Measurements from ENCODE around the gene RMI1.
"Not testable (repeated sequence)": the region's sequence is repeated elsewhere in the genome, so short reads cannot be mapped to it uniquely, and the experiment has no call there.

RMI1 gene

DNA sequence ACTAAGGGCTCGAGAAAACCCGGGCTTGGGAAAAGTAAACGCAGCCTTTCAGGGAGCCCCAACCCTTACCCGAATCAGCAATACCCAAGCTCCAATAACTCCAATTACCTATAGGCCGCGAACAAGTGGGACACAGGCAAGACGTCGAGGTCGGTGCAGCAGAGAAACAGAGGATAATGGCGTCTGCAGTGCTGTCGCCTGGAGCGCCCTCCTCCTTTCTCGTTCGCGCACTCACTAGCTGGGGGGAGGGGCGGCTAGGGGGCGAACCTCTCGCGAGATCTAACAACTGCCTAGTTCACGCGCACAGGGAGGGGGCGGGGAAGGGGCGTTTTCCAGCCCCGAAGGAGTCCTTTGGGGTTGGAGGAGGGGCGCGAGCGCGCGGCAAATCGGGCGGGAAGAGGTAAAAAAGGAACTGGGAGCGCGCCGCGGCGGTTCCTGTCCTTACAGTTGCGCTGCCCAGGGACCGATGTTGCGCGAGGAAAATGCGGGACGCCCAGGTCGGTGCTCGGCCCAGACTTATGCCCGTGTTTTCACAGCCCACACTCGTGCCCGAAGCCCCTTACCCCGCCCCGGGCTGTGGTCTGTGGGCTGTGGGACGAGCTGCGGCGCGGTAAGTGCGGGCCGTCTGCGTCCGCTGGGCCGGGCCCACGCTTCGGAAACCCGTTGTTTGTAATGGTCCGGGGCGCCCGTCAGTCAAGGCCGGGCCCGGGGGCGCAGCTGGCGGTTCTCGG, at the start of gene RMI1:
Gene RMI1, plus strand, starts transcription at position 411 of the 731 bp plus-strand sequence. CDS start 20,182 bp downstream, outside the sequence.
- peak; percentile 99 for DNase-seq

DNA sequence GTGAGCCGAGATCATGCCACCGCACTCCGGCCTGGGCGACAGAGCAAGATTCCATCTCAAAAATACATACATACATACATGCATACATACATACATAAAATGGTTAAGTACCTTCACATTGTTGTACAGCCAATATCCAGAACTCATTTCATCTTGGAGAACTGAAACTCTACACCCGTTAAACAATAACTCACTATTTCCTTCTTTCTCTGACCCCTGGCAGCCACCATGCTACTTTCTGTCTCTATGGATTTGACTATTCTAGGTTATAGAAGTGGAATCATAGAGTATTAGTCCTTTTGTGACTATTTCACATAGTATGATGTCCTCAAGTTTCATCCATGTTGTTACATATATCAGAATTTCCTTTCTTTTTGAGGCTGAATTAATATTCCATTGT, 49.7 kb upstream of the RMI1 start:
- peak; percentile 18 for DNase-seq

DNA sequence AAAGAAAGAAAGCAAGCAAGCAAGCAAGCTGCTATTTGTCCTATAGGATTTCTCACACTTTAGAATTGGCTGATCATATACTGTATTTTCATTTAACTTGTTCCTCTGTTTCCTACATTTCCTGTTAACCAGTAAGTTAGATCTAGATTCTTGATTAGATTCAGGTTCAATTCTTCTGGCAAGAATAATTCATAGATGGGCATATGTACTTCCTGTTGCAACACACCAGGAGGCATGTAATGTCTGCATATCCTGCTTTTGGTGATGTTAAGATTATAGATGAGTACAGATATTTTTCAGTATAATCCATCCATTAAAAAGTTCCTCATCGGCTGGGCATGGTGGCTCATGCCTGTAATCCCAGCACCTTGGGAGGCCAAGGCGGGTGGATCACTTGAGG, 48.6 kb upstream of the RMI1 start:
- DNase-seq = no peak

DNA sequence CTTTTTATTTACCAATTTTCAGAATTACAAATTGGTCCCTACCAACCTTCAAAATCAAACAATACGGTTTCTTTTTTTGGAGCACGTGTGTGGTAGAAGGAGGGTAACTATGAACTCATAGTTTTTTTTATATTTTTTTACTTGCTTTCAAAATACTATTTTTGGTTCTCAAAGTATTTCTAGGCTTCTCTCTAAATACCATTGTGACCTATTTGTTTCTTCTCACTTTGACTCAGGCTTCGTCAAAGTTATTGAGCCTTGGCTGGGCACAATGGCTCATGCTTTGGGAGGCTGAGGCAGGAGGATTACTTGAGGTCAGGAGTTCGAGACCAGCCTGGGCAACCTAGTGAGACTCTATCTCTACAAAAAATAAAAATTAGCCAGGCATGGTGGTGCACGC, 47.8 kb upstream of the RMI1 start:
- DNase-seq = no peak

DNA sequence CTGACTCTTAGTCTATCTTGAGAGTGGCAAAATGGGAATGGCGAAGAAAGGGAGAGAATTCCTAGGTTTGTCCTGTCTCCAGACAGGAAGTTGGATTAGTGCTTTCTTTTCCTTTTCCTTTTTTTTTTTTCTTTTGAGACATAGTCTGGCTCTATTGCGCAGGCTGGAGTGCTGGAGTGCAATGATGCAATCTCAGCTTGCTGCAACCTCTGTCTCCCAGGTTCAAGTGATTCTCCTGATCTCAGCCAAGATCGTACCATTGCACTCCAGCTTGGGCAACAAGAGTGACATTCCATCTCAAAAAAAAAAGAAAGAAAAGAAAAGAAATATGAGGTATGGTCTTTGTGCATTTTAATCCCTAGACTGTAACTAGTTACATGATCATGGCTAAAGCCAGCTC, 46.8 kb upstream of the RMI1 start:
- peak; percentile 54 for DNase-seq

DNA sequence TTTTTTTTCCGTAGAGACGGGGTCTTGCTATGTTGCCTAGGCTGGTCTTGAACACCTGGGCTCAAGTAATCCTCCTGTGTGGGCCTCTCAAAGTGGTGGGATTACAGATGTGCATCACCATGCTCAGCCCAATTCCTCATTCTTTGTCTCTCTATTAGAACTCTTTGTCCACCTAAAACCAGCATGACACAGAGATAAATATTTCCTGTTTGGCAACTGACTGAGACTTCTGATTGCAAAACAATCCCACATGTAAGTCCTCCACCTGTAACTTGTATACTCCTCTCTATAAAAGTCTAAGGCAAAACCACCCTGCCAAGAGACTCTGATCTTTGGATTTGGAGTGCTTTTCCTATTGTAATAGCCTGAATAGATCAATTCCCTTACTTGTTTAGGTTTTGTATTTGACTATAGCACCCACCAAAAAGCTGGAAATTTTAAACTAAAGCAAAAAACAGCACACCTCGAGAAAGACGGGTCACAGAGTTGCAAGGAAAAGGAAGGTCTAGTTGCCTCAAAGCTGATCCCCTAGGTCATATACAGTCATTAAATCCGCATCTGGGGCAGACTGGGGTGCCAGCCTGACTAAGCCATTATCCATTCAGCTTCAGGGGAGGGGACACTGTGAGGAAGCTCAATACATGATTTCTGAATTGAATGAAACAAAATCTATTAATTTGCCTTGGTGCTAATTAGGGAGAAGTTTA, 45.9 kb upstream of the RMI1 start:
- DNase-seq = no peak

DNA sequence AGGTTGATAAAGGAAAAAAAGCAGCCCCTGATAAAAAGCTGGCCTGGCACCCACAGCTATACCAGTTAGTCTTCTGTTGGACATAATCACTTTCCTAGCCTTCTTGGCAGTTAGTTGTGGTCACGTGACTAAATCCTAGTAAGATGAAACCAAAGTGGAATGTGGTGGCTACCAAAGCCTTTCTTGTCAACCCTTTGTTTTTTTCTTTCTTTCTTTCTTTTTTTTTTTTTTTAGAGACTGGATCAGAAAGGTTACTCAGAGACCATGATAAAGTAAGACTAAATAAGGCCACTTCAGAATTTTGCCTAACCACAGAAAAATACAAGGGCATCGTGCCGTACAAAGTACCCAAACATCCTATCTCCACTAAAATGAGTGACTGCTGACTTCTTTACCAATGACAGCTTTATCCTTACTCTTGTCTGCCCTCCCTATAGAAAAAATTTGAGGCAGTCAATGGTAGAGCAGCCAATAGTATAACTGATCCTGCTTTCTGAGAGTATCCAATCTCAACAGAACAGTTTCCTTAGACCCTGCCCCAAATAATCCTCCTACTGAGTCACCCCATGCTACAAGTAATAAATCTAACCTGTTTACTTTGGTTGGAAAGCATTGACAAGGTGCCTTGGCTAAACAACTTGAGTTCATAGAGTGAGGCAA, 45.2 kb upstream of the RMI1 start:
- no peak for DNase-seq

DNA sequence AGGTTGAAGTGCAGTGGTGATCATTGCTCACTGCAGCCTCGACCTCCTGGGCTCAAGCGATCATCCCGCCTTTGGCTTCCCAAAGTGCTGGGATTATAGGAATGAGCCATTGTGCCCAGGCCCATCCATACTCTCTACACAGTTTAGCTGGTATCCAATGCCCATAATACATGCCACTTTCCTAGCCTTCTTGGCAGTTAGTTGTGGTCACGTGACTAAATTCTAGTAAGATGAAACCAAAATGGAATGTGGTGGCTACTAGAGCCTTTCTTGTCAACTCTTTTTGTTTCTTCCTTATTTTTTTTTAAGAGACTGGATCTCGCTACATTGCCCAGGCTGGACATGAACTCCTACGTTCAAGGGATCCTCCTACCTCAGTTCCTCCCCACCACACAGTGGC, 44.1 kb upstream of the RMI1 start:
- no peak for DNase-seq

DNA sequence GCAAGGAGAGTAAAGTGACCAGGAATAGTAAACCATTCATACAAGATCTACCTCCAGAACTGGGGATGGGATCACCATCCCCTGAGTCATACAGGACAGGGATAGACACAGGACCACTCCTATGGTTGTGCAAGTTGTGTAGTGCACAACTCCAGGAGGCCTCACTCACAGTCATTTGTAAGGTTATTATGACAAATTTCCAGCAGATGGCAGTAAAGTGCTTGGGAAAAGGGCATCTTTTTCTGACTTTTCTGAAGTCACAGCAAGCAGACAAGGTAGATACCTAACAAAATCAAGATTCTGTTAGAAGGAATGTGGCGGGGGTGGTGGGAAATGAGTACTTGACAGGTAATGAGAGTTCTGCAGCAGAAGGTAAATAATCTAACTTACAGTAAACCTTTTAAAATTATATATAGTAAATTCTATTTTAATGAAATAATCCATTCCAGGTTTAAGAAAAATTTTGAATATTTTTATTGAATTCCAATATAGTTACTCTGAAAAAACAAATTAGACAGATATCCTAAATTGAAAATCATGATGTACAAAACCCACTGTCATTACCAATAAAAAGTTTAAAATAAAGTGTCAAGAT, 42.6 kb upstream of the RMI1 start:
- peak; percentile 74 for DNase-seq

DNA sequence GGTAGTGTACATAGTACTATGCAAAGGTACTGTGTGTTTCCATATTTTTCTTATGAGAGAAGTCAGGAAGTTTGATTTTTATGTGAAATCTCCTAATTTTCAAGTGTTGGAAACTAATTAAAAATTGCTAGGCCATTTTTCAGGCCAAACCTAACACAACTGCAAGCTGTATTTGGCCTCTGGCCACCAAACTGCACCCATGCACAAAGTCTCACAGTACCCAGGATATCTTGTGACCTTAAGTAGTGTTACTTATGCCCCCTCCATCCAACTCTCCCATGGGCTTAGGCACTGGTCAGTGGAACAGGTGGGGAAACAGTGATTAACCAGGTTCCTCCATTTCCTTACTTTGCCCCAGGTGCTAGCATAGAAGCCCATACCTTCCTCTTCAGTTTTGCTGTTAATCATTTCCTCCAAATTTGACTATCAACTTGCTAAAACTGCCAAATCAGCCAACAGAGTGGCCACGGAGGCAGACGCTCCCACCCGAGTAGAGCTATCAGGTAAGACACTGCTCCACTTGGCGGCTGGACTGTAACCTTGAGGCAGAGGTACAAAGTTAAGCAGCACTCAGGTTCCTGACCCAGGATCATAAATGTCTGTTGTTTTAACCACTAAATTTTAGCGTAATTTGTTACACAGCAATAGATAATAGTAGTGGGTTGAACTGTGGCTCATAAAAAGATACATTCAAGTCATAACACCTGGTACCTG, 39.9 kb upstream of the RMI1 start:
- no peak for DNase-seq

DNA sequence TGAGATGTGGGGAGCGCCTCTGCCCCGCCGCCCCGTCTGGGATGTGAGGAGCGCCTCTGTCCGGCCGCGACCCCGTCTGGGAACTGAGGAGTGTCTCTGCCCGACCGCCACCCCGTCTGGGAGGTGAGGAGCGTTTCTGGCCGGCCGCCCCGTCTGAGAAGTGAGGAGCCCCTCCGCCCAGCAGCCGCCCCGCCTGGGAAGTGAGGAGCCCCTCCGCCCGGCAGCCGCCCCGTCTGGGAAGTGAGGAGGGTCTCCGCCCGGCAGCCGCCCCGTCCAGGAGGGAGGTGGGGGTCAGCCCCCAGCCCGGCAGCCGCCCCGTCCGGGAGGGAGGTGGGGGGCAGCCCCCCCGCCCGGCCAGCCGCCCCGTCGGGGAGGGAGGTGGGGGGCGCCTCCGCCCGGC, 32.5 kb upstream of the RMI1 start:
- DNase-seq = not testable (repeated sequence)

DNA sequence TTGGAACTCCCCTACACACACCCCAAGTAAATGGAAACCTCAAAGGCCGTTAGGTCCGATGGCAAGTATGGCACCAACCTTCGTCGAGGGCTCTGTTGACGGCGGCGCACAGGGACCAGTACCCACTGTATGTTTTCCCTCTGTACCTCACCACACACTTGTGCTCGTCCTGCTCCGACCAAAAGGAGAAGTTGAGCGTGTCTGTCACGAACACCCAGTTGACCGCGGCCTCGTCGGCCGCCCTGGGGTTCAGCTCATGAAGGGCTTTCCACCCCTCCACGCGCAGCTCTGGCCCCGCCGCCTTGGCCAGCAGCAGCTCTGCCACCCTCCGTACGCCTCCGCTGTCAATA, 24.5 kb upstream of the RMI1 start:
- peak; percentile 73 for DNase-seq

DNA sequence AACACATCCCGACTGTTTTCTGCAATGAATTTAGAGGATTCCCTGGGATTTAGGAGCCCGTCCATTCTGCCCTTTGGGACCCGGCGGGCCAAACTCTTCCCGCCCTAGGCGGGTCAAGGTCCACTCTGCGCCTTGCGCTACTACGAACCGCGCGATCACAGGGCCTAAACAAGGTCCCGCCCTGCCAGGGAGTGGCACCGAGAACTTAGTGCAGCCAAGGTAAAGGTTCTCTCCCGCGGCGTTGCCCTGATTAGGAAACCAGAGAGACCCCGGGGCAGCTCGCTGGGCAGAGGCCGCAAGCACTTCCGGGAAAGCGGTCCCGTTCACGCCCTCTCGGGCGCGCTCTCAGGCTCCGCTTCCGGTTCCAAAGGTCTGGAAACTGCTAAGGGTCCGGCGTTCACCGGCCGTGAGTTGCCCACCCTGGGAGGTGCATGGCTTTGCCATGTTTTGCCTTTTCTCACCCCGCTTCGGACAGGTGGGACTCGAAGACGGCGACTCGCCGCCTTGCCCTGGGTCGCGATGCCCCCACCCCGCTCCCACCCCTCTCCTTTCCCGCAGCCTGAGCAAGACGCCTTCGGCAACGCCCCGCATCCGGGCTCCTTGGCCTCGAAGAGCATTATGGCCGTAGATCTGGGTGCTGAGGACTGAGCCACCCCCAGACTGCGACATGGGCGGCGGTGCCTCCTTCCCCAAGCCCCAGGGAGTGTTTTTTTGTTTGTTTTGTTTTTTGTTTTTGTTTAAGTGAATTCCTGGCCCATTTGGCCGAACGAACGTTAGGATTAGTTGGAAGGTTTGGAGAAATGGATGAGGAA, 24.0 kb upstream of the RMI1 start:
- peak; percentile 79 for DNase-seq

DNA sequence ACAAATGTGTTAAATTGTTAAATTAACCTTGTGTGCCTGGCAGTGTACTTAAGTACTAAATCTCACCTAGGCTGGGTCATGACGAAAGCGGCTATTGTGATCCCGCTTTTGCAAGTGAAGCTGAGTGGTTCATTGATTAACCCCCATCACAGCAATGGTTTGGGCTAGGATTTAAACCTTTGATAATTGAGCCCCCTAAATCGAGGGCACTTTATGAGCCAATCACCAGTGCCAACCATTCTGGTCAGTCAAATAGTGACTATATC, 23.4 kb upstream of the RMI1 start:
- no peak for DNase-seq

DNA sequence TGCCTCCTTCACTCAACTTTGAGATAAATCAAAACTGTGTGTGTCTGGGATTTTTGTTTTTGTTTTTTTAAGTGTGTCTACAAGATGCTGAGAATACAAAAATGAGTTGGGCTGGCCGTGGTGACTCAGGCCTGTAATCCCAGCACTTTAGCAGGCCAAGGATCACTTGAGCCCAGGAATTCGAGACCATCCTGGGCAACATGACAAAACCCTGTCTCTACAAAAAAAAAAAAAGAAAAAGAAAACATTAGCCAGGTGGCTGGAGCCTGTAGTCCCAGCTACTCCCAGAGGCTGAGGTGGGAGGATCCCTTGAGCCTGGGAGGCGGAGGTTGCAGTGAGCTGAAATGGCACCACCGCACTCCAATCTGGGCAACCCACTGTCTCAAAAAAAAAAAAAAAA, 21.5 kb upstream of the RMI1 start:
- no peak for DNase-seq

DNA sequence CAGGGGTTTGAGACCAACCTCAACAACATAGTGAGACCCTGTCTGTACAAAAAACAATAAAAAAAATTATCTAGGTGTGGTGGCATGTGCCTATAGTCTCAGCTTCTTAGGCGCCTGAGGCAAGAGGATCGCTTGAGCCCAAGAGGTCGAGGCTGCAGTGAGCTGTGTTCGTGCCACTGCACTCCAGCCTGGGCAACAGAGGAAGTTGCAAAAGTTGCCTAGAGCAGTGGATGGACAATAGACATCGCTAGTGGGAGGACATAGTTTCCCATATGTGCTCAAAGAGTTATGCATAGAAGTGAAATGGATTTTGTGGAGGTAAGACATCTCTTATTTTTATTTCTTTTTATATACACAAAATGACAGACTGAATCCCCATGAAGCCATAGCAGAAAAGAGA, 19.6 kb upstream of the RMI1 start:
- DNase-seq = no peak

DNA sequence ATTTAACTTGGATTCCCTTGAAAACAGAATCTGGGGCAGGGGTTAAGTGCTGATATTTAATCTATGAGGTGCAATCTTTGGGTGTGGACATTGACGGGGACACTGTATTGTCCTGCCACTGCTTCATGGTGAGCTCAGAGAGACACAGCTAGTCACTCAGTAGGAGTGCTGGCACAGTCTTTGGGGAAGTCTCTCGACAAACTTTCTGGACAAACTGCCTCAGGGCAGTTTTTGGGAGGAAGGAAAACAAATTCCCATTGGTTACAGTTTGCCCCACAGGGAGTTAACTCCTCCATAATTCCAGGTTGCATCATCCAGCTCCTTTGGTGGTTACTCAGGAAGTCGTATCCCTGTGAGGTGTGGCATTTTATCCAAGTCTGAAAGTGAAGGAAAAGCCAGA, 18.4 kb upstream of the RMI1 start:
- DNase-seq = no peak

DNA sequence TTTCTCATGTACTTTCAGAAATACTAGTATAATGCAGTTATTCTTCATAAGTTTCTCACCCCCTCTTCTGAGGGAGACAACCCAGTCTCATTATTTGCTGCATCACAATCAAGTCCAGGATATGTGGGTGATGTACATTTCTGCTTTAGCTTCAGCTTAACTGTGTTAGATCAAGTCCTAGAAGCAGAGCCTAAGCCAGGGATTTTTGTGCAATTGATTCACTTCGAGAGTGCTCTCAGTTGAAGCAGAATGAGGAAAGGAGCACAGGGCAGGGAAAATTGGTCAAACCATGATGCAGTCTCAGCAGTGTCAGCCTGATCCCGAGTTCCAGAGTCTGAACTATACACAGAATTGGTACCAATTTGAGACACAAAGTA, 15.6 kb upstream of the RMI1 start:
- DNase-seq = no peak

DNA sequence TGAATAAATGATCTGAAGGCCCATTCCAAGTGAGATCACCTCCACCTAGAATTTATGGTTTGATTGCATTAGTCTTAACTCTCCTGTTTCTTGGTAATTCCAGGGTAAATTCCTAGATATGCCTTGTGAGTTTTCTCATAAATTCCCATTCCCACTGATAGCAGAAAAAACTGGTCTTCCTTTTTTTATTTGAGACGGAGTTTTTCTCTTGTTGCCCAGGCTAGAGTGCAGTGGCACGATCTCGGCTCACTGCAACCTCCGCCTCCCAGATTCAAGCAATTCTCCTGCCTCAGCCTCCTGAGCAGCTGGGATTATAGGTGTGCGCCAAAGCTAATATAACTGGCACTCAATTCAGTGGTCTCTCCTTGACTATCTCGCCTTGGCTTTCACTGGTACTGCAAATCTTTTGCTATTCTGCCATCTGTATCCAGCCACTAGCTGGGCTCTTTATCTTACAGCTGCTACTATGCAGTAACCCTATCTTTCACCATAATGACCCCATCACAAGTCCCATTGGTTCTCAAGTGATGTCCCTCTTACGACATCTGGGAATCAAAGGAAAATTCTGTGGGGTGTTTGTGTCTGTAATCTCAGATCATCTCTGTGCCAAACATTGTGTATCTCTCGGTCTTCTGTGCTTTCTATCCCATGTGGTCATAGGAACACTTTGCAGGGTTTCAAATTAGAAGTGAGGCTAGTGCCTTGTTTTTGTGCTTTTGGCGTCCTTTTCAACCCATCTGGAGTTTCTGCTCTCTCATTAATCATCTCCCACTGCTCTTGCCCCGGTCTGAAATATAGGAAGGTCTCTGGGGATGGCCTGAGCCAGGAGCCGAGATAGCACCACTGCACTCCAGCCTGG, 15.0 kb upstream of the RMI1 start:
- no peak for DNase-seq

DNA sequence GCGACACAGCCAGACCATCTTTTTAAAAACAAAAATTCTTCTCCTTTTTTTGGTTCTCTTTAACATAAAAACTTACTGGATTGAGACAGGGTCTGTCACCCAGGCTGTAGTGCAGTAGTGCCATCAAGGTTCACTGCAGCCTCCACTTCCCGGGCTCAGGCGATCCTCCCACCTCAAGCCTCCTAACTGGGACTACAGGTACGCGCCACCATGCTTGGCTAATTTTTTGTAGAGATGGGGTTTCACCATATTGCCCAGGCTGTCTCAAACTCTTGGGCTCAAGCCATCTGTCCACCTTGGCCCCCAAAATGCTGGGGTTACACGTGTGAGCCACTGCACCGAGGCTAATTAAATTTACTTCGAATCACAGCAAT, 14.4 kb upstream of the RMI1 start:
- no peak for DNase-seq

DNA sequence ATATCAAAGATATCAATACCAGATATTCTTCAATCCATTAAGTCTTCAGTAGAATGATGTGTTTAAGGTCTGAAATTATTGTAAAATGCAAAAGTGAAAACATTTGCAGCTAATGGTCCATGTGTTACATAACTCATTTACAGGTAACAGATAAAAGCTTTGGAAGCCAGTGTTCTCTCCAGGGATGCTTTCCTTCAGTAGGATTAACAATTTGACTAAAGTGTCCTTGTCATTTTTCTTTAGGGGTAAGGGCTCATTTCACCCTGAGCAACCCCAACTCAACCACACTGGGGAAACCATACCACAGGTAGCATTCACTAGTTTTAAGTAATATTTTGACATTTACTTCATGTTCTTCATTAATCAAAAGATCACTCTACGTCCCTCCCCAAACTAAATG, 13.5 kb upstream of the RMI1 start:
- no peak for DNase-seq

DNA sequence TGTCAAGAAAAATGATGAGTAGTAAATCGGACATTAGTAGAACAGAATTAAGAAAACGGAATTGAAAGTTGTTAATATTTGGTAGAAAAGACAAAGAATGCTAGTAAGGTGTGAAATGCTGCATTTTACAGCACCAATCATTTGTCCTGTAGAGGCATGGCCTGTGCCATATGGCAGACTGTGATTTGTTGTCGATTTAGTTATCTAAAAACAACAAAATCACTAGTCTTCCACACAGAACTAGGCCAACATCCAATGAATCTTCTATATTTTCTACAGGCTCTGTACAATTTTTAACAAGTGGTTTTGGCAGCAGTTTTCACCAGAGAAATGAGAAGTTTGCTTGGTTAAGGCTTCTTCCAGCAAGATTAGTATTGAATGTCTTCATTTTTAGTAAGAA, 11.0 kb upstream of the RMI1 start:
- DNase-seq = no peak
